Measurements from ENCODE around the gene FHOD1. TPM values are rescaled to one million over a fixed set of nuclear protein-coding genes. Genes with fewer than 3 reads are reported as not detected.

FHOD1 gene
- total and polyA plus RNA-seq, 9 of the 15 experiments (the other 6 are each of a cell fraction or from before 2014, with no cell fraction given): 18.7 to 126 (median 32.3) TPM

DNA sequence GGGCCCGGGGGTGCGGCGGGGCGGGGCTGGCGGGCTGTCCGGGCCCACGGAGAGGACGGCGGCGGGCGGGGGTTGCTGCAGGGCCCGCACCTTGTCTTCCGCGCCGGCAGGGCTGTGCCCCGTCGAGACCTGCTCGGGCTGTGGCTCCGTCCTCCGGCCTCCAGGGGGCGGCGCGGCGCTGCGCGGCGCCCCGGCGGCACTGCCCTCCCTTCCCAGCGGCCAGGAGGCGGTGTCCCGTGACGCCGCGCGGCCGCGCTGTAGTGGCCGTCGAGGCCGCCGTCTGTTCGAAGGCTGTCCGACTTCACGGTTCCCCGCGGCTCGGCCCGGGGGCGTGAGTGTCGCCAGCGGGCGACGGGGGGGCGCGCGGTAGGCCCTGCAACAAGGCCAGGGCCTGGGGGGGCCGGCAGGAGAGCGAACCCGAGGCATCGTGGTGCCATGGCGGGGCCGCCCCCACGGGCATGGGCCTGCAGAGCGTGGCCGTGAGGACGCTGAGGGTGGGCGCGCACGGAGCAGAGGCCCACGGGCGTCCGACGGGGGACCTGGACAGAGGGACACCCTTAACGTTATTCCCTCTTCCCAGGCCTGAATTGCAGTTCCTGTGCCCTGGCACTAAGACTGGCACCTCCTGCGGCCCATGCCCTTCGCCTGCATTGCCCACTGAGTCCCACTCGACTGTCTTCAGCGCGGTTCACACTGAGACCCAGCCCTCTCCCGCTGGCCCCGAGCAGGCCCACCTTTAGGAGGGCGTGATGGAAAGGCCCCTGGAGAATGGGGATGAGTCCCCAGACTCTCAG, 32.2 kb upstream of the FHOD1 start, which contains the start of gene PLEKHG4 (continued):
- TF ChIP-seq, protein P1, sequence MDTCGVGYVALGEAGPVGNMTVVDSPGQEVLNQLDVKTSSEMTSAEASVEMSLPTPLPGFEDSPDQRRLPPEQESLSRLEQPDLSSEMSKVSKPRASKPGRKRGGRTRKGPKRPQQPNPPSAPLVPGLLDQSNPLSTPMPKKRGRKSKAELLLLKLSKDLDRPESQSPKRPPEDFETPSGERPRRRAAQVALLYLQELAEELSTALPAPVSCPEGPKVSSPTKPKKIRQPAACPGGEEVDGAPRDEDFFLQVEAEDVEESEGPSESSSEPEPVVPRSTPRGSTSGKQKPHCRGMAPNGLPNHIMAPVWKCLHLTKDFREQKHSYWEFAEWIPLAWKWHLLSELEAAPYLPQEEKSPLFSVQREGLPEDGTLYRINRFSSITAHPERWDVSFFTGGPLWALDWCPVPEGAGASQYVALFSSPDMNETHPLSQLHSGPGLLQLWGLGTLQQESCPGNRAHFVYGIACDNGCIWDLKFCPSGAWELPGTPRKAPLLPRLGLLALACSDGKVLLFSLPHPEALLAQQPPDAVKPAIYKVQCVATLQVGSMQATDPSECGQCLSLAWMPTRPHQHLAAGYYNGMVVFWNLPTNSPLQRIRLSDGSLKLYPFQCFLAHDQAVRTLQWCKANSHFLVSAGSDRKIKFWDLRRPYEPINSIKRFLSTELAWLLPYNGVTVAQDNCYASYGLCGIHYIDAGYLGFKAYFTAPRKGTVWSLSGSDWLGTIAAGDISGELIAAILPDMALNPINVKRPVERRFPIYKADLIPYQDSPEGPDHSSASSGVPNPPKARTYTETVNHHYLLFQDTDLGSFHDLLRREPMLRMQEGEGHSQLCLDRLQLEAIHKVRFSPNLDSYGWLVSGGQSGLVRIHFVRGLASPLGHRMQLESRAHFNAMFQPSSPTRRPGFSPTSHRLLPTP (IDR thresholded peaks at IDR 0.05; ENCODE audit: borderline replicate concordance, extremely low read depth, insufficient read length): no peak
- TF ChIP-seq PTTG1 (tag; IDR thresholded peaks at IDR 0.05; ENCODE audit: low read depth) (no peak), ELF1 (tag; IDR thresholded peaks at IDR 0.05) (peak; percentile 63), GTF2E2 (tag; IDR thresholded peaks at IDR 0.05) (peak; percentile 78; the same call in 1 of the 2 replicates), KDM5B (IDR thresholded peaks at IDR 0.05; ENCODE audit: insufficient replicate concordance, low read depth, low read length) (peak; percentile 71), ILF3 (IDR thresholded peaks at IDR 0.05; ENCODE audit: borderline replicate concordance) (0 out of 2 replicates have a peak, but pooled peaks have one; percentile 85), MYC (IDR thresholded peaks at IDR 0.05; ENCODE audit: low read depth, low read length) (peak; percentile 81), MYC (CRISPR knock-in tag; IDR thresholded peaks at IDR 0.05; ENCODE audit: borderline replicate concordance, low read depth) (no peak), NCOA6 (IDR thresholded peaks at IDR 0.05) (peak; percentile 100), CCNT2 (IDR thresholded peaks at IDR 0.05; ENCODE audit: borderline replicate concordance, extremely low read depth, insufficient read length, low read depth, low read length) (peak; percentile 90), ZNF583 (CRISPR knock-in tag; IDR thresholded peaks at IDR 0.05) (peak; percentile 74; the same call in 1 of the 2 replicates), ZNF239 (CRISPR knock-in tag; IDR thresholded peaks at IDR 0.05) (peak; percentile 38; the same call in 1 of the 2 replicates), MTA3 (IDR thresholded peaks at IDR 0.05; ENCODE audit: borderline replicate concordance) (peak; percentile 78), ZNF668 (CRISPR knock-in tag; IDR thresholded peaks at IDR 0.05) (peak; percentile 44; the same call in 1 of the 2 replicates), FOXK2 (conservative IDR thresholded peaks at IDR 0.05 in 1 of 2, IDR thresholded peaks at IDR 0.05 in 1 of 2; ENCODE audit: low read depth in 2 of 2) (0 out of 4 replicates have a peak, but pooled peaks of 1 of the 2 experiments have one; percentile 29)
- TF ChIP-seq, protein P2, sequence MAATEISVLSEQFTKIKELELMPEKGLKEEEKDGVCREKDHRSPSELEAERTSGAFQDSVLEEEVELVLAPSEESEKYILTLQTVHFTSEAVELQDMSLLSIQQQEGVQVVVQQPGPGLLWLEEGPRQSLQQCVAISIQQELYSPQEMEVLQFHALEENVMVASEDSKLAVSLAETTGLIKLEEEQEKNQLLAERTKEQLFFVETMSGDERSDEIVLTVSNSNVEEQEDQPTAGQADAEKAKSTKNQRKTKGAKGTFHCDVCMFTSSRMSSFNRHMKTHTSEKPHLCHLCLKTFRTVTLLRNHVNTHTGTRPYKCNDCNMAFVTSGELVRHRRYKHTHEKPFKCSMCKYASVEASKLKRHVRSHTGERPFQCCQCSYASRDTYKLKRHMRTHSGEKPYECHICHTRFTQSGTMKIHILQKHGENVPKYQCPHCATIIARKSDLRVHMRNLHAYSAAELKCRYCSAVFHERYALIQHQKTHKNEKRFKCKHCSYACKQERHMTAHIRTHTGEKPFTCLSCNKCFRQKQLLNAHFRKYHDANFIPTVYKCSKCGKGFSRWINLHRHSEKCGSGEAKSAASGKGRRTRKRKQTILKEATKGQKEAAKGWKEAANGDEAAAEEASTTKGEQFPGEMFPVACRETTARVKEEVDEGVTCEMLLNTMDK (IDR thresholded peaks at IDR 0.05; ENCODE audit: borderline replicate concordance, insufficient read depth, low read depth, low read length, poor library complexity, severe bottlenecking): peak; percentile 96
- TF ChIP-seq, protein P3, sequence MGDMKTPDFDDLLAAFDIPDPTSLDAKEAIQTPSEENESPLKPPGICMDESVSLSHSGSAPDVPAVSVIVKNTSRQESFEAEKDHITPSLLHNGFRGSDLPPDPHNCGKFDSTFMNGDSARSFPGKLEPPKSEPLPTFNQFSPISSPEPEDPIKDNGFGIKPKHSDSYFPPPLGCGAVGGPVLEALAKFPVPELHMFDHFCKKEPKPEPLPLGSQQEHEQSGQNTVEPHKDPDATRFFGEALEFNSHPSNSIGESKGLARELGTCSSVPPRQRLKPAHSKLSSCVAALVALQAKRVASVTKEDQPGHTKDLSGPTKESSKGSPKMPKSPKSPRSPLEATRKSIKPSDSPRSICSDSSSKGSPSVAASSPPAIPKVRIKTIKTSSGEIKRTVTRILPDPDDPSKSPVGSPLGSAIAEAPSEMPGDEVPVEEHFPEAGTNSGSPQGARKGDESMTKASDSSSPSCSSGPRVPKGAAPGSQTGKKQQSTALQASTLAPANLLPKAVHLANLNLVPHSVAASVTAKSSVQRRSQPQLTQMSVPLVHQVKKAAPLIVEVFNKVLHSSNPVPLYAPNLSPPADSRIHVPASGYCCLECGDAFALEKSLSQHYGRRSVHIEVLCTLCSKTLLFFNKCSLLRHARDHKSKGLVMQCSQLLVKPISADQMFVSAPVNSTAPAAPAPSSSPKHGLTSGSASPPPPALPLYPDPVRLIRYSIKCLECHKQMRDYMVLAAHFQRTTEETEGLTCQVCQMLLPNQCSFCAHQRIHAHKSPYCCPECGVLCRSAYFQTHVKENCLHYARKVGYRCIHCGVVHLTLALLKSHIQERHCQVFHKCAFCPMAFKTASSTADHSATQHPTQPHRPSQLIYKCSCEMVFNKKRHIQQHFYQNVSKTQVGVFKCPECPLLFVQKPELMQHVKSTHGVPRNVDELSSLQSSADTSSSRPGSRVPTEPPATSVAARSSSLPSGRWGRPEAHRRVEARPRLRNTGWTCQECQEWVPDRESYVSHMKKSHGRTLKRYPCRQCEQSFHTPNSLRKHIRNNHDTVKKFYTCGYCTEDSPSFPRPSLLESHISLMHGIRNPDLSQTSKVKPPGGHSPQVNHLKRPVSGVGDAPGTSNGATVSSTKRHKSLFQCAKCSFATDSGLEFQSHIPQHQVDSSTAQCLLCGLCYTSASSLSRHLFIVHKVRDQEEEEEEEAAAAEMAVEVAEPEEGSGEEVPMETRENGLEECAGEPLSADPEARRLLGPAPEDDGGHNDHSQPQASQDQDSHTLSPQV (IDR thresholded peaks at IDR 0.05): peak; percentile 94

Data from K562 (cell line).